IgD-negative memory B cell (primary cell): ENCODE measurements around the gene SLC35F4. TPM values are rescaled to one million over a fixed set of nuclear protein-coding genes. Genes with fewer than 3 reads are reported as not detected.

Experiments used
- H3K27ac Mint-ChIP-seq, 3 donors: one replicate each; pipeline ENCODE4 v1.8.0; 2020 to 2022; ENCODE audit warnings: mild to moderate bottlenecking in 3 of 3, mixed read lengths in 3 of 3, moderate library complexity in 1 of 3
- H3K27me3 Mint-ChIP-seq: one replicate; pipeline ENCODE4 v1.8.0; 2021; ENCODE audit warnings: mixed read lengths
- H3K36me3 Mint-ChIP-seq: one replicate; pipeline ENCODE4 v1.8.0; 2020; ENCODE audit warnings: mild to moderate bottlenecking, mixed read lengths
- H3K4me1 Mint-ChIP-seq, 3 donors: one replicate each; pipeline ENCODE4 v1.8.0; 2020 to 2022; ENCODE audit warnings: mixed read lengths in 3 of 3, mild to moderate bottlenecking in 1 of 3
- H3K4me3 Mint-ChIP-seq, 4 donors: one replicate each; pipeline ENCODE4 v1.8.0; 2020 to 2022; ENCODE audit warnings: mild to moderate bottlenecking in 4 of 4, mixed read lengths in 4 of 4, moderate library complexity in 3 of 4
- H3K9me3 Mint-ChIP-seq, 3 donors: one replicate each; pipeline ENCODE4 v1.8.0; 2020 to 2021; ENCODE audit warnings: mixed read lengths in 3 of 3, mild to moderate bottlenecking in 1 of 3
- polyA plus RNA-seq: library from polyadenylated mRNA; unstranded; fragments of 300-500 nt; fragmentation: Illumina TruSeq; gene quantifications from one replicate; pipeline ENCODE4 v1.2.3, GENCODE V29; 2021

The SLC35F4 gene
- polyA plus RNA-seq, 1 donor from 2014 or later = not detected

DNA sequence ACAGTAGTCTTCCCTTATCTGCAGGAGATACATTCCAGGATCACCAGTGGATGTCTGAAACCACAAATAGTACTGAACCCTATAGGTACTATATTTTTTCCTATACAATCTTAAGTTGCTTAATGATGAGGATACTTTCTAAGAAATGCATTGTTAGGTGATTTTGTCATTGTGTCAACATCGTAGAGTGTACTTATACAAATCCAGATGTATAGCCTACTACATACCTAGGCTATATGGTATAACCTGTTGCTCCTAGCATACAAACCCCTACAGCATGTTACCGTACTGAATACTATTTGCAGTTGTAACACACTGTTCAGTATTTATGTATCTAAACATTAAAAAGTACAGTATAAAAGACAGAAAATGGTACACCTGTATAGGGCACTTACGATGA is 165.9 kb downstream of the SLC35F4 start:
- no peaks in the 10 kb centered on the region for H3K27me3 Mint-ChIP-seq
- no peaks in the 10 kb centered on the region for H3K4me1 Mint-ChIP-seq
- H3K36me3 Mint-ChIP-seq = no peaks in the 10 kb centered on the region
- no peak overlapping the region for H3K4me3 Mint-ChIP-seq
- H3K9me3 Mint-ChIP-seq = no peaks in the 10 kb centered on the region
- H3K27ac Mint-ChIP-seq = no peak overlapping the region

DNA sequence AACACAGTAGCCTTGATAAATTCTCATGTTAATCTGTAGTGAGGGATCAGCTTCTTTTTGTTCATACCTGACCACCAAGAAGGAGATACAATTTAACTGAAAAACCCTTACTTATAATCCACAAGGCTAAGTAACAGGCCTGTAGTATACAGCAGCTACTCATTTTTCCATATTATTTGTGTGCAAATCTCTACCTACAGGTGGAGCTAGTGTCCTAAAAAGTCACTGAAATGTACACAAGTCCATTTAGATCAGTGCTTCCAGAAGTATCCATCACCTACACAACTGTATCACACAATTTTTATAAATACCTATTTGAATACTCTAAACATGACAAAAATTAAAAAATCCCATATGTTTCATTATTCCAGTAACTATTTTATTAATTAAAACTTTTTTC is 173.2 kb downstream of the SLC35F4 start:
- Mint-ChIP-seq H3K9me3 (peaks cover 1 to 6% (median 3%) of the 10 kb centered on the region in 3 donors), H3K27me3 (no peaks in the 10 kb centered on the region), H3K27ac (no peak overlapping the region), H3K4me3 (no peak overlapping the region), H3K4me1 (no peaks in the 10 kb centered on the region), H3K36me3 (no peaks in the 10 kb centered on the region)

DNA sequence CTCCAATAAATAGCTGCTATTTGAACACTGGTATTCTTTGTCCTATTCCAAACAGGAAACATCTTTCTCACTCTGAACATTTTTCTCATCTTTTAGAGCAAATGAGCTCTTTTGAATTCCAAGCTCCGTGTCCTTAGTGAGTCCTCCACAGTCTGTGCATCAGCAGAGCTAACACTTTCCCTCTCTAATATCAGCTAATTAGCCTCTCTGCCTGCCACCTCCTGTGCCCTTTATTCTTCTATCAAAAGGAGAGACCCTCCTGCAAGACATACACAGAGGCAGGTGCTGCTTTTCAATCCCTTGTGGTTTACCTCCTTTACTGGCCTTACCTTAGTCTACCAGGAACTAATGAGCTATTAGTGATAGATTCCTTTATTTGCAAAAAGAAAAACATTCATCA is 178.5 kb downstream of the SLC35F4 start:
- Mint-ChIP-seq H3K27ac (no peak overlapping the region), H3K9me3 (peaks cover 1 to 6% (median 3%) of the 10 kb centered on the region in 3 donors), H3K4me1 (no peaks in the 10 kb centered on the region), H3K4me3 (no peak overlapping the region), H3K36me3 (no peaks in the 10 kb centered on the region), H3K27me3 (no peaks in the 10 kb centered on the region)

DNA sequence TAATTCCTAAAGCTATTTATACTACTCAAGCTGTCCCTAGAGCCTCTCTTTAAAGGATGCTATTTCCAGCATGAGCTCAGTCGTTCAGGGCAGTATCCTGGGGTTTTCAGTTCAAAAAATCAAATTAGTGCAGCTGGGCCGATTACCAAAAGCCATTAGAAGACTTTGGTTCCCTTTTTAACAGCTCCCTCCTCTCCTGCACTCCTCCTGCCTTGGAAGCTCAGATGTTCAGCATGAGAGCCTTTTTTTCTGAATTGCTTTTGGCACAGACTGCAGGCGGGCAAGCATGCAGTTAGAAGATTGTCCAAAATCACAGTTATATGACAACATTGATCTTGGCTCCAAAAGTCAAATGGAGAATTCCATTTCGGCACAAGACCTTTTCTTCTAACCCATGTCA is 179.6 kb downstream of the SLC35F4 start:
- H3K27me3 Mint-ChIP-seq = no peaks in the 10 kb centered on the region
- no peak overlapping the region for H3K27ac Mint-ChIP-seq
- no peaks in the 10 kb centered on the region for H3K36me3 Mint-ChIP-seq
- H3K4me3 Mint-ChIP-seq = no peak overlapping the region
- no peaks in the 10 kb centered on the region for H3K4me1 Mint-ChIP-seq
- H3K9me3 Mint-ChIP-seq = peaks cover 1 to 9% (median 6%) of the 10 kb centered on the region in 3 donors

DNA sequence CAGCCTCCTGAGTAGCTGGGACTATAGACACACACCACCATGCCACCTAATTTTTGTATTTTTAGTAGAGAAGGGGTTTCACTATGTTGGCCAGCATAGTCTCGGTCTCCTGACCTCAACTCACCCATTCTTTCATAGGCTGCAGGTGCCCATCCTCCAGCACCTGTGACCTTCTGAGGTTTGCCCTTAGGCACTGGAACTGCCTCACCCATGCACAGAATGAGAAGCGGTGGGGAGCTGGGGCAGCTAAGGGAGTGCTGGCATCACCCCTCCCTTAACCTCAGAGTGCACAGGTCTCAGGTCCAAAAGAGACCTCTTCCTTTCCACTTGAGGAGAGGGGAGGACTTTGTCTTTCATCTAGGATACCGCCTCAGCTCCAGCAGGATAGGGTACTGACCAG is 194.9 kb downstream of the SLC35F4 start:
- Mint-ChIP-seq H3K36me3 (no peaks in the 10 kb centered on the region), H3K4me3 (no peak overlapping the region), H3K27me3 (no peaks in the 10 kb centered on the region), H3K4me1 (no peaks in the 10 kb centered on the region), H3K9me3 (peaks cover 0 to 5% (median 3%) of the 10 kb centered on the region in 3 donors), H3K27ac (no peak overlapping the region)

DNA sequence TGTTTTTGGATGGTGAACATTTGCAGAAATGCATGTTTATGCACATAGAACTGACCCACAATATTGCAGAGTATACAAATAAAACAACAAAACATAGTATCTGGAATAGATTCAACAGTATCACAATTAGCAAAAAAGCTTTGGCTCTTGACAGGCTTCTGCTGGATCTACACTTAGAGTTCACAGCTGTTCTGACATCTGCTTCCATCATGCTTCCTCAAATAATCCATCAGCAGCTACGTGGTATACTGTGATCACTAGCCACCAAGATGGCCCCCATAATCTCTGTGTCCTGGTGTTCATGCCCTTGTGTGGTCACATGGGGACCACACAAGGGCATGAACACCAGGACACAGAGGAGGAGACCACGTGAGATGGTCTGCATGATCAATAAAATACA is 205.7 kb downstream of the SLC35F4 start:
- no peaks in the 10 kb centered on the region for H3K4me1 Mint-ChIP-seq

DNA sequence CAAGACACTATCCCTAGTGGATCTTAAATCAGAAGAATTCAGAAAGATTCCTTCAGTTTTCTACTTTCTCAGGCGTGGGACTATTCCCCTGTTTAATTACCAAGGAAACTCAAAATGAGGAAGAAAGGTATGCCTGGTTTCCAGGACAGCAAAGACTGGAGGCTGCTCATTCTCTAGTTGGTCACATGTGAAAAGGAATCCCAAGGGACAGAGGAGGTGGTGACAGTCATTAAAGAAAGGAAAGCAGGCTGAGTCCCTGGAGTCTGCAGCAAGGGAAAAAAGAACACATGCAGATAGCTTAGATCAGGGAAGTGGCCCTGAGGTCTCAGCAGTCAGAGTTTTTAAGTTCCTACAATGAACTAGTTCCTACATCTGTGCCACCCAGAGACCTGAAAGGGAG is 206.8 kb downstream of the SLC35F4 start:
- Mint-ChIP-seq H3K27me3 (peaks cover 3% of the 10 kb centered on the region), H3K9me3 (peaks cover 0 to 13% (median 2%) of the 10 kb centered on the region in 3 donors), H3K4me3 (no peak overlapping the region), H3K27ac (no peak overlapping the region), H3K36me3 (no peaks in the 10 kb centered on the region), H3K4me1 (no peaks in the 10 kb centered on the region)

More for the DNA sequence above, 205.7 kb downstream of the SLC35F4 start:
- Mint-ChIP-seq H3K36me3 (no peaks in the 10 kb centered on the region), H3K9me3 (peaks cover 0 to 11% (median 3%) of the 10 kb centered on the region in 3 donors), H3K27ac (no peak overlapping the region), H3K4me3 (no peak overlapping the region), H3K27me3 (peaks cover 3% of the 10 kb centered on the region)

DNA sequence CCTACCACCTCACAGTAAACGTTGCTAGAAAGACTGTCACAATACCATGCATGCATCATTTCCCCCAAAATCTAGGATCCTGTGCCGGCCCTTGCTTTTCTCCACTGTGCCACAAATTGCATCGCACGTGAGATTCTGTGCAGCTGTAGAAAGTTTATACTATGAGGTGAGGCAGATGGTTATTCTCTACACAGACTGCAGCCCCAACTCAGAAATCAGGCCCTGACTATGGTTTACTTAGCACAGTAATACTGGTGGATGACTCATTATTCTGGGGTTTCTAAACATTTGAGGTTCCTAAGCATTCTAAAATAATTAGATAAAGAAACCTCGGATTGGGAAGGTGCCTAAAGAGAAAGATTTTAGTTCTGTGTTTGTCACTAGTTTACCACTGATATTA is 208.4 kb downstream of the SLC35F4 start:
- no peak overlapping the region for H3K27ac Mint-ChIP-seq
- H3K36me3 Mint-ChIP-seq = no peaks in the 10 kb centered on the region
- peaks cover 3% of the 10 kb centered on the region for H3K27me3 Mint-ChIP-seq
- no peak overlapping the region for H3K4me3 Mint-ChIP-seq
- H3K4me1 Mint-ChIP-seq = no peaks in the 10 kb centered on the region
- H3K9me3 Mint-ChIP-seq = peaks cover 0 to 8% (median 2%) of the 10 kb centered on the region in 3 donors

DNA sequence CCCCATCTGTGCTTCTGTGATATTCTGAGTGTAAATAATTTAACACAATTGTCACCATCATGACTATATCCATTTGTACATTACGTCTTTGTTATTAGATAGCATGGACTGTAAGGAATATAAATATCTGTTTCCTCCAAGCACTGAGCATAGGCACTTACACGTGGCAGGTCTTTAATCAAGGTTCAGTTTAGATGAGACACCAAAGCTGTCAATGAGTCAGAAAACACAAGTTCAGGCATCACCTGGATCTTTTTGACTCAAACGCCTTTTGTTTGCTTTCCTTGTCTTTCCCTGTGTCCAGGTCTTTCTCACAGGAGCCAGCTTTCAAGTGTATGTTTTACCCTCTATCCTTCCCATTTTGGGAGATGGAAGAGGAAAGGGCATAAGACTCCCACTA is 209.0 kb downstream of the SLC35F4 start:
- Mint-ChIP-seq H3K4me1 (no peaks in the 10 kb centered on the region), H3K4me3 (no peak overlapping the region), H3K27ac (no peak overlapping the region), H3K36me3 (no peaks in the 10 kb centered on the region), H3K9me3 (peaks cover 0 to 8% (median 2%) of the 10 kb centered on the region in 3 donors), H3K27me3 (peaks cover 3% of the 10 kb centered on the region)

DNA sequence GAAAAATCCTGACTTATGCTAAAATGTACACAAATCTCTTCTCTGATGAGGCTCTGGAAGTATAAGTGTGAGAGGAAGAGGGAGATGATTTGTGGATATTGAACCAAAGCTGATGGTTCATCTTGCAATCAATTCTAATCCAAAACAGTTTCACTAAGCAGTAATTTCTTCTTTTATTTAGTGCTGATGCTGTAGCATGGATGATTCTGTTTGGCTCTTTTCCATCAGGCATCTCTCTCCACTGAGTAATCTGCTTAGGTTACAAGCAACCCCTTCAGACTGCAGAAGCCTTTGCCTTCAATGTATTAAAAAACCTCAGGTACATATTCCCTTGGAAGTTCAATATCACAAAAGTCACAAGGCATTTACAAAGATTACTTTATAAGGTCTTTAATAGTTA is 213.1 kb downstream of the SLC35F4 start:
- no peak overlapping the region for H3K27ac Mint-ChIP-seq
- H3K27me3 Mint-ChIP-seq = peaks cover 3% of the 10 kb centered on the region
- H3K36me3 Mint-ChIP-seq = no peaks in the 10 kb centered on the region
- H3K9me3 Mint-ChIP-seq = peaks cover 1 to 6% (median 2%) of the 10 kb centered on the region in 3 donors
- H3K4me3 Mint-ChIP-seq = no peak overlapping the region
- H3K4me1 Mint-ChIP-seq = no peaks in the 10 kb centered on the region

DNA sequence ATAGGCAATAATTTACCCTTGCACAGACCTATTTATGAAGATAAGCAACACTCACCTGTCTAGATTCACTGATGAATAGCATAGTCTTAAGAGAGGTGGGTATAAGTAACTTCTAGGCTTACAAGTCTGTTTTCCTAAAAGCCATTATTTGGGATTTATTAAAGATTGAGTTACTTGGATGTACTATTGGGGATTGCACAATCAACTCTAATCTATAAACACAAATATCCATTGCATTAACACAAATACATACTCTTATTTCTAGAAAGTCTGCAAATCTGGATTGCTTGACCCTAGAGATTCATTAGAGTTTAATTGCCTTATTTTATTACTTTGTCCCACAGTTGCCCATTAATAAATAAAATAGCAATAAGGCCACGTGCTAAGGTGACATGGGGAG is 224.1 kb downstream of the SLC35F4 start:
- no peaks in the 10 kb centered on the region for H3K36me3 Mint-ChIP-seq

DNA sequence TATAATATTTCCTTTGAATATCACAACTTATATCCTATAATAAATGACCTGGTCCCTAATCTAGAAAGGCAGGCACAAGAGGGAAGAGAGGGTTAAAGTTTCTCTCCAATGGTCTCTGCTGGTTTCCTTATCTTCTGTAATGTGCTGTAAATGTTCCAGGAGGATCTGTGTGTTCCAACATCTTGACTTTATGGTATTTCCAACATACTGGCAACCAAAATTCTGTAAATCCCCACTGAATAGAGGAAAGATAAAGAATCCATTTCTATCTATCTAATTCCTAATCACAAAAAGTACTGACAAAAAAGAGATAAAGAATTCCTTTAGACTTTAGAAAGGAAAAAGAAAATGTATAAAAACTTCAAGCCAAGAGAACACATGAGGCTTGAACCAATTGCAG is 225.9 kb downstream of the SLC35F4 start:
- Mint-ChIP-seq H3K36me3 (no peaks in the 10 kb centered on the region), H3K4me3 (no peak overlapping the region), H3K27ac (no peak overlapping the region), H3K9me3 (no peaks in the 10 kb centered on the region), H3K4me1 (no peaks in the 10 kb centered on the region), H3K27me3 (no peaks in the 10 kb centered on the region)

More for the DNA sequence above, 224.1 kb downstream of the SLC35F4 start:
- no peaks in the 10 kb centered on the region for H3K4me1 Mint-ChIP-seq
- peaks cover 0 to 2% (median 0%) of the 10 kb centered on the region in 3 donors for H3K9me3 Mint-ChIP-seq
- H3K27me3 Mint-ChIP-seq = no peaks in the 10 kb centered on the region
- no peak overlapping the region for H3K27ac Mint-ChIP-seq
- no peak overlapping the region for H3K4me3 Mint-ChIP-seq

DNA sequence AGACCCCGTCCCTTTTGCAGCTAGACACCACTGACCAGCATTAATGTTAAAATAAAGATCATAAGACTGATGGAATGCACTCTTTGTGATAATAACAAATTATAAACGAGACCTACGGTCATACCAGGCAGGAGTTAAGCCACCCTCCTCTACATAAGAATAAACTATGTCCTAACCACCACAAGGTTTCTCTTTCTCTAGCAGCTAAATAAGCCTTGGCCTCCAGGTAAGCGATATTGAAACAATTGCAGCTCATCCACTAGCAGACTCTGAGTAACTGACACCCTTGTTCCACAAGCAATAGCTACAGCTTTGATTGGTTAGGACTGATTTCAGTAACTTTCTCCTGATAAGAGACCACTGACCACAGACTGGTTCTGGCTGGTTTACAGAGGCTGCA is 228.0 kb downstream of the SLC35F4 start:
- Mint-ChIP-seq H3K27ac (no peak overlapping the region), H3K9me3 (no peaks in the 10 kb centered on the region), H3K4me3 (no peak overlapping the region), H3K4me1 (no peaks in the 10 kb centered on the region), H3K27me3 (no peaks in the 10 kb centered on the region), H3K36me3 (no peaks in the 10 kb centered on the region)

DNA sequence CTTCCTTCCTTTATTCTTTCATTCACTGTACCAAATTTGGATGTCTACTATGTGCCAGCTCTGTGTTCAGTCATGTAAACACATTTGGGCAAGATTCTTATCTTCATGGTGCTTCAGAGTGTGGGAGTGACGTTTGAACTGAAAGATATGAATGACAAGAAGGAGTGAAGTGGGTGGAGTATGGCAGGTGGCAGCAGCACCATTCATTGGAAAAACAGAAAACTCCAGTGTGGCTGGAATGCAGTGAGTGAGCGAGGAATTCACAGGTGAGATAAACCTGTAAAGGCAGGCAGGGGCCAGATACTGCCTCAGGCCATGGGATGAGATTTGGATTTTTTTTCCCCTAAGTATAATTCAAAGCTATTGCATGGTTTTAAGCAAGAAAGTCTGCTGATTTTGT is 231.6 kb downstream of the SLC35F4 start:
- Mint-ChIP-seq H3K27me3 (no peaks in the 10 kb centered on the region), H3K36me3 (no peaks in the 10 kb centered on the region), H3K27ac (no peak overlapping the region), H3K9me3 (peaks cover 0 to 4% (median 0%) of the 10 kb centered on the region in 3 donors), H3K4me1 (no peaks in the 10 kb centered on the region), H3K4me3 (no peak overlapping the region)

DNA sequence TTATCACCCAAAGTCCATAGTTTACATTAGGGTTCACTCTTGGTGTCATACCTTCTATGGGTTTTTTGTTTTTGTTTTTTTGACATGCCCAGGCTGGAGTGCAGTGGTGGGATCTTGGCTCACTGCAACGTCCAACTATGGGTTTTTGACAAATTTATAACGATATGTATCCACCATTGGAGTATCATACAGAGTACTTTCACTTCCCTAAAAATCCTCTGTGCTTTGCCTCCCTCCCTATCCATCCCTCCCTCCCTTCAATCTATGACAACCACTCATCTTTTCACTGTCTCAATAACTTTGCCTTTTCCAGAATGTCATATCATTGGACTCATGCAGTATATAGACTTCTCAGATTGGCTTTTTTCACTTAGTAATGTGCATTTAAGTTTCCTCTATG is 233.2 kb downstream of the SLC35F4 start:
- no peaks in the 10 kb centered on the region for H3K4me1 Mint-ChIP-seq
- peaks cover 0 to 4% (median 0%) of the 10 kb centered on the region in 3 donors for H3K9me3 Mint-ChIP-seq
- no peak overlapping the region for H3K27ac Mint-ChIP-seq
- no peak overlapping the region for H3K4me3 Mint-ChIP-seq
- no peaks in the 10 kb centered on the region for H3K27me3 Mint-ChIP-seq
- no peaks in the 10 kb centered on the region for H3K36me3 Mint-ChIP-seq

DNA sequence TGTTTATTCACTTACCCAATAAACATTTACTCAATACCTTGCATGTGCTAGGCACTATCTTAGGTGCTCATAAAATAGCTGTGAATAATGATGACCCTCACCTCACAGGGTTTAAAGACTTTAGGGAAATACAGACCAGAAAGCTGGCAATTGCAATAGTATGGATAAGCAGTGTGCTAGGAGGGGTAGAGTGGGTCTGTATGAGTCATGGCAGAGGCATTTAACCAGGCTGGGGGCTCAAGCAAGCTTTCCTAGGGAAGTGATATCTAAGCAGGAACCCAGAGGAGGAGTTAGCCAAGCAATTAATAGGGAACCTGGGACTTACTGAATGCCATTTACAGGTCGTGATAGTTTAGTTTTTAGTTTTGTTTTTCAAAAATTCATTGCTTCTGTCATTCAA is 248.4 kb downstream of the SLC35F4 start:
- Mint-ChIP-seq H3K27me3 (peaks cover 2% of the 10 kb centered on the region), H3K9me3 (peaks cover 3 to 6% (median 6%) of the 10 kb centered on the region in 3 donors), H3K36me3 (peaks cover 2% of the 10 kb centered on the region), H3K27ac (no peak overlapping the region), H3K4me3 (no peak overlapping the region), H3K4me1 (peaks cover 0 to 2% (median 0%) of the 10 kb centered on the region in 3 donors)

DNA sequence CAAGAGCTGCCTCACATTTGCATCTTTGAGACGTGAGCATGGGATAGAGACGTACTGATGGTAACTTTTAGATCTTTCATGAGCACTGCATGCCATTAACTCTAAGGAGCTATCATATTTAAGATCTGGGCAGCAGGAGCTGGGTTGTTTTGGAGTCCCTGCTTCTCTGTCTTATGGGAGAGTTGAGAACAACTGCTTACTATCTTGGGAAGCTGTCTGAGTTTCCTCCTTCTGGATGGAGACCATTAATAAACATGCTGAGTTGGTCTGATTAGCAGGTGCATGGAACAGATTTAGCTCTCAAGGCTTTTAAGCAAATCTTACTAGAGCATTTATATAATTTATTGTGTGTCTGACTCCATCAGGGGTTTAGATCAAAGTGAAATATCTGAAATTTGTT is 252.9 kb downstream of the SLC35F4 start:
- Mint-ChIP-seq H3K36me3 (peaks cover 2% of the 10 kb centered on the region), H3K9me3 (peaks cover 0 to 4% (median 0%) of the 10 kb centered on the region in 3 donors), H3K4me1 (peaks cover 0 to 2% (median 0%) of the 10 kb centered on the region in 3 donors), H3K4me3 (no peak overlapping the region), H3K27me3 (peaks cover 6% of the 10 kb centered on the region), H3K27ac (no peak overlapping the region)
